A673 (cell line): Measurements from ENCODE around the gene KCNV2. TPM values are rescaled to one million over a fixed set of nuclear protein-coding genes. Genes with fewer than 3 reads are reported as not detected.

ENCODE experiments used
- BruUV-seq: library from RNA; stranded (reverse); fragments of 400-500 nt; replicated peaks from 2 replicates; lab custom pipeline; 2021; lab: Mats Ljungman, UMichigan
- CTCF ChIA-PET: fragments of 300-600 bp; sonication (Branson Sonifier 250); formaldehyde crosslinking; loops from one replicate; lab custom pipeline; 2022; ENCODE audit warnings: antibody characterized with exemption; lab: Charles Lee
- POLR2A ChIA-PET: fragments of 300-600 bp; sonication (Branson Sonifier 250); formaldehyde crosslinking; loops from one replicate; lab custom pipeline; 2022; ENCODE audit warnings: antibody characterized with exemption; ENCODE audit not compliant: low non-redundant PET; lab: Charles Lee
- DNase-seq: peaks from one replicate; pipeline ENCODE4 v3.0.0-alpha.2; 2015; ENCODE audit warnings: low spot score
- H3K27ac ChIP-seq: fragments of 200-600 bp; sonication (generic); 2 replicates; pipeline ENCODE4 v1.5.1; 2016; ENCODE audit warnings: mixed run types, low read depth, mild to moderate bottlenecking, mixed read lengths, antibody characterized with exemption, low read length; ENCODE audit not compliant: poor library complexity, severe bottlenecking
- H3K27me3 ChIP-seq: fragments of 200-600 bp; sonication (generic); replicated peaks from 2 replicates; pipeline ENCODE4 v1.6.1; 2017; ENCODE audit warnings: mixed run types, low read depth, mild to moderate bottlenecking, mixed read lengths, antibody characterized with exemption, low read length; ENCODE audit not compliant: insufficient read depth, poor library complexity
- H3K36me3 ChIP-seq: fragments of 200-600 bp; sonication (generic); 2 replicates; pipeline ENCODE4 v1.6.1; 2016; ENCODE audit warnings: mixed run types, mild to moderate bottlenecking, mixed read lengths, antibody characterized with exemption, low read length; ENCODE audit not compliant: insufficient read depth, poor library complexity, severe bottlenecking
- H3K4me1 ChIP-seq: fragments of 200-600 bp; sonication (generic); 2 replicates; pipeline ENCODE4 v1.6.1; 2017; ENCODE audit warnings: mixed run types, mild to moderate bottlenecking, mixed read lengths, antibody characterized with exemption, low read length; ENCODE audit not compliant: insufficient read depth, poor library complexity, severe bottlenecking
- H3K4me3 ChIP-seq: fragments of 200-600 bp; sonication (generic); 2 replicates; pipeline ENCODE4 v1.5.1; 2016; ENCODE audit warnings: low read depth, mixed run types, mild to moderate bottlenecking, mixed read lengths, low read length; ENCODE audit not compliant: poor library complexity, severe bottlenecking
- H3K9me3 ChIP-seq: fragments of 200-600 bp; sonication (generic); 2 replicates; pipeline ENCODE4 v1.6.1; 2016; ENCODE audit warnings: mixed run types, low read depth, mild to moderate bottlenecking, mixed read lengths, antibody characterized with exemption, low read length; ENCODE audit not compliant: poor library complexity, severe bottlenecking
- CTCF ChIP-seq: fragments of 300-800, 200-600 bp; sonication (generic); conservative IDR thresholded peaks from 2 replicates; pipeline ENCODE4 v1.5.1; 2017; ENCODE audit warnings: low read depth, mild to moderate bottlenecking, antibody characterized with exemption, low read length, moderate library complexity, mixed read lengths
- EZH2 ChIP-seq: fragments of 200-600 bp; sonication (generic); IDR thresholded peaks from 2 replicates; pipeline ENCODE4 v1.6.1; 2017; ENCODE audit warnings: borderline replicate concordance, low read depth, mild to moderate bottlenecking, mixed read lengths, antibody characterized with exemption, low read length; ENCODE audit not compliant: poor library complexity, severe bottlenecking
- intact Hi-C: fragments of 100-400 bp; cut with micrococcal nuclease; formaldehyde crosslinking; loops from one replicate; pipeline ENCODE4 v1.10.0; 2022; ENCODE audit not compliant: unreplicated experiment
- total RNA-seq: library from RNA; stranded (reverse); gene quantifications from 2 replicates; pipeline ENCODE4 v1.2.3, GENCODE V29; 2021

Gene KCNV2
- total RNA-seq, 1 experiment from 2014 or later = not detected

- Histone ChIP-seq H3K4me3 (no peak overlapping the region), H3K4me1 (no peaks in the 10 kb centered on the region), H3K27ac (no peak overlapping the region), H3K9me3 (peaks cover 2% of the 10 kb centered on the region), H3K36me3 (peaks cover 11% of the 10 kb centered on the region), H3K27me3 (no peaks in the 10 kb centered on the region)
- BruUV-seq = no TSS peak
- TF ChIP-seq EZH2 = no peak
- no peak for TF ChIP-seq CTCF
- ChIA-PET POLR2A (no interaction called here), CTCF (no interaction called here)
- DNase-seq = no peak
- intact Hi-C loops = no loop called here
Observed at GRCh38 chr9:2767800-2768677, 50.7 kb downstream of the KCNV2 start.

GRCh38 chr9:2771087-2771486, 53.8 kb downstream of the KCNV2 start:
- H3K27ac ChIP-seq = no peak overlapping the region

GRCh38 chr9:2771661-2772060, 54.4 kb downstream of the KCNV2 start:
- intact Hi-C loops = no loop called here
- DNase-seq = no peak
- H3K9me3 ChIP-seq = peaks cover 22% of the 10 kb centered on the region
- H3K4me3 ChIP-seq = no peak overlapping the region
- TF ChIP-seq CTCF (no peak), EZH2 (no peak)
- CTCF ChIA-PET = no interaction called here
- H3K27ac ChIP-seq = no peak overlapping the region
- POLR2A ChIA-PET = no interaction called here
- no peaks in the 10 kb centered on the region for H3K4me1 ChIP-seq
- no peaks in the 10 kb centered on the region for H3K27me3 ChIP-seq
- BruUV-seq = no TSS peak
- H3K36me3 ChIP-seq = peaks cover 33% of the 10 kb centered on the region

More at GRCh38 chr9:2771087-2771486, 53.8 kb downstream of the KCNV2 start:
- no peak for DNase-seq
- ChIA-PET POLR2A (no interaction called here), CTCF (no interaction called here)
- TF ChIP-seq CTCF (no peak), EZH2 (no peak)
- Histone ChIP-seq H3K4me3 (no peak overlapping the region), H3K9me3 (peaks cover 21% of the 10 kb centered on the region), H3K36me3 (peaks cover 31% of the 10 kb centered on the region), H3K4me1 (no peaks in the 10 kb centered on the region), H3K27me3 (no peaks in the 10 kb centered on the region)
- BruUV-seq = no TSS peak
- intact Hi-C loops = no loop called here
